Measurements from ENCODE around the gene IL17RE. TPM values are rescaled to one million over a fixed set of nuclear protein-coding genes. Genes with fewer than 3 reads are reported as not detected.
"Not testable (repeated sequence)": the region's sequence is repeated elsewhere in the genome, so short reads cannot be mapped to it uniquely, and the experiment has no call there.

Gene IL17RE
- total RNA-seq, 1 experiment from 2014 or later, result 0.06 TPM

GRCh38 chr3:9933561-9934234 lies 31.1 kb downstream of the IL17RE start, which contains the start of gene CRELD1:
Gene CRELD1 (plus strand): TSS chr3:9933834. CDS start chr3:9934439, 605 bp downstream.
- peak; percentile 94 for DNase-seq (ENCODE audit: low read depth)

- DNase-seq (ENCODE audit: low read depth), result peak; percentile 11
Measured at GRCh38 chr3:9934235-9934621, 31.6 kb downstream of the IL17RE start.

DNA sequence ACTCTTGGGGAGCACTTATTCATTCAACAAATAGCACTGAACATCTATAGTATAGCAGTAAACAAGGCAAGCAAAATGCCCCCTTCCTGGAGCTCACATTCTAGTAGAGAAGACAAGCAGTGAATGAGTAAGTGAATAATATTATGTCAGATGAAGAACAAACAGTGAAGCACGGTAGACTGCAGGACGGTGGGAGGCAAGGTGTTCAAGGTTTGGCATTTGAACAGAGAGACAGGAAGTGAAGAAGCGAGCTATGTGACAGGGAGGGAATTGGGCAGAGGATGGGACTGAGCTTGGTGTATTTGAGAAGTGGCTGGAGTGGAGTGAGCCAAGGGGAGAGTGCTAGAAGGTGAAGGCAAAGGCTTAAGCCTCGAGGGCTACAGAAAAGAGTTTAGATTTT lies 32.3 kb downstream of the IL17RE start:
- no peak for DNase-seq (ENCODE audit: low read depth)

- DNase-seq (ENCODE audit: low read depth), result no peak
Measured at GRCh38 chr3:9935966-9936510, 33.4 kb downstream of the IL17RE start.

GRCh38 chr3:9937486-9938238 lies 35.0 kb downstream of the IL17RE start:
- no peak for DNase-seq (ENCODE audit: low read depth)

GRCh38 chr3:9938966-9939365 lies 36.3 kb downstream of the IL17RE start:
- no peak for DNase-seq (ENCODE audit: low read depth)

GRCh38 chr3:9939906-9940305 lies 37.3 kb downstream of the IL17RE start:
- DNase-seq (ENCODE audit: low read depth), result not testable (repeated sequence)

DNA sequence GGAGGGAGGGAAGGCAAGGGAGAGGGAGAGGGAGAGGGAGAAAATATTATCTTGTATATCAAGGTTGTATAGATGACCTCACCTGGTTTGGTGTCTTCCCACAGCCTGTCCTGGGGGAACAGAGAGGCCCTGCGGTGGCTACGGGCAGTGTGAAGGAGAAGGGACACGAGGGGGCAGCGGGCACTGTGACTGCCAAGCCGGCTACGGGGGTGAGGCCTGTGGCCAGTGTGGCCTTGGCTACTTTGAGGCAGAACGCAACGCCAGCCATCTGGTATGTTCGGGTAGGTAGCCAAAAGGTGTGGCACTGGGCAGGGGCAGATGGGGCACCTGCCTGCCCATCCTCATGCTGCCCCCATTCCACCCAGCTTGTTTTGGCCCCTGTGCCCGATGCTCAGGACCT lies 38.1 kb downstream of the IL17RE start:
- DNase-seq (ENCODE audit: low read depth), result no peak

DNA sequence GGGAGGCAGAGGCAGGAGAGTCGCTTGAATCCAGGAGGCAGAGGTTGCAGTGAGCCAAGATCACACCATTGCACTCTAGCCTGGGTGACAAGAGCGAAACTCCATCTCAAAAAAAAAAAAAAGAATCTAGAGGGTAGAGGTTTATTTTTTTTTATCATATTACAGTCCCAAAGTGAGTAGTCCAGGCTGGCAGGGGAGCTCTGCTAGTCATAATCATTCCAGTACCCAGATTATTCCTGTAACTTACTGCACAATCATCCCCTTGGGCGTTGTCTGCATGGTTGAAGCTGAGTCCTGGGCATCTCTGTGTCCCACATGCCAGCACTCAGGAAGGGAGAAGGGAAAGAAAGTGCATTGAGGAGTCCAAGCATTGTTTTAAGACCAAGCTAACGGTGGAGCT lies 39.5 kb downstream of the IL17RE start:
- no peak for DNase-seq (ENCODE audit: low read depth)

DNA sequence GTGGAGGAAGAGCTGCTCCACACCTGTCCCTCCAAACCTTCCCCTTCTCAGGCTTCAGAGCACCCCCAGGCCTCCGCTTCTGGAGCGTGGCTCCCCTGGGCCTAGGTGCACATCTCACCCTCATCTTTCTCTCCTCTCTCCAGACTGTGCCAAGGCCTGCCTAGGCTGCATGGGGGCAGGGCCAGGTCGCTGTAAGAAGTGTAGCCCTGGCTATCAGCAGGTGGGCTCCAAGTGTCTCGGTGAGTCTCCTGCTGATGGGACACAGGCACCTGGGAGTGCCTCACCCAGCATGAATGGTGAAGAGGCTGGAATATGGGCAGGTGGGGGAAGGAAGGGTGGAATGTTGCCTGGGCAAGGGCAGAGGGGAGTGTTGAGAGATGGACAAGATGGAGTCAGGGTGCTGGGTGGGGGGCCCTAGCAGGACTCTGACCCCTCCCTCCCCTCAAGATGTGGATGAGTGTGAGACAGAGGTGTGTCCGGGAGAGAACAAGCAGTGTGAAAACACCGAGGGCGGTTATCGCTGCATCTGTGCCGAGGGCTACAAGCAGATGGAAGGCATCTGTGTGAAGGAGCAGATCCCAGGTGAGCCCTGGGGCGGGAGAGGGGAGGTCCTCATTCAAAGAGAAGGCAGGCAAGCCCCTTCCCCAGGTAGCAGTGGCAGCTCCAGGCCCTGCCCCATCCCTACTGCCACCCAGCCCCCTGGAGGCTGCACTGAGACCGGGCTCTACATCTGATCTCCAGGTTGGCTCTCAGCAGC lies 40.5 kb downstream of the IL17RE start:
- no peak for DNase-seq (ENCODE audit: low read depth)

DNA sequence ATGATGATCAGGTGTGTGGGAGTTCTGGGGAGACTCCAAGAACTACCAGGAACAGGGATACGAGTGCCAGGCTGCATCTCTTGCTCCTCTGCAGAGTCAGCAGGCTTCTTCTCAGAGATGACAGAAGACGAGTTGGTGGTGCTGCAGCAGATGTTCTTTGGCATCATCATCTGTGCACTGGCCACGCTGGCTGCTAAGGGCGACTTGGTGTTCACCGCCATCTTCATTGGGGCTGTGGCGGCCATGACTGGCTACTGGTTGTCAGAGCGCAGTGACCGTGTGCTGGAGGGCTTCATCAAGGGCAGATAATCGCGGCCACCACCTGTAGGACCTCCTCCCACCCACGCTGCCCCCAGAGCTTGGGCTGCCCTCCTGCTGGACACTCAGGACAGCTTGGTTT lies 41.6 kb downstream of the IL17RE start:
- DNase-seq (ENCODE audit: low read depth), result no peak

GRCh38 chr3:9945358-9945757 lies 42.7 kb downstream of the IL17RE start:
- no peak for DNase-seq (ENCODE audit: low read depth)

DNA sequence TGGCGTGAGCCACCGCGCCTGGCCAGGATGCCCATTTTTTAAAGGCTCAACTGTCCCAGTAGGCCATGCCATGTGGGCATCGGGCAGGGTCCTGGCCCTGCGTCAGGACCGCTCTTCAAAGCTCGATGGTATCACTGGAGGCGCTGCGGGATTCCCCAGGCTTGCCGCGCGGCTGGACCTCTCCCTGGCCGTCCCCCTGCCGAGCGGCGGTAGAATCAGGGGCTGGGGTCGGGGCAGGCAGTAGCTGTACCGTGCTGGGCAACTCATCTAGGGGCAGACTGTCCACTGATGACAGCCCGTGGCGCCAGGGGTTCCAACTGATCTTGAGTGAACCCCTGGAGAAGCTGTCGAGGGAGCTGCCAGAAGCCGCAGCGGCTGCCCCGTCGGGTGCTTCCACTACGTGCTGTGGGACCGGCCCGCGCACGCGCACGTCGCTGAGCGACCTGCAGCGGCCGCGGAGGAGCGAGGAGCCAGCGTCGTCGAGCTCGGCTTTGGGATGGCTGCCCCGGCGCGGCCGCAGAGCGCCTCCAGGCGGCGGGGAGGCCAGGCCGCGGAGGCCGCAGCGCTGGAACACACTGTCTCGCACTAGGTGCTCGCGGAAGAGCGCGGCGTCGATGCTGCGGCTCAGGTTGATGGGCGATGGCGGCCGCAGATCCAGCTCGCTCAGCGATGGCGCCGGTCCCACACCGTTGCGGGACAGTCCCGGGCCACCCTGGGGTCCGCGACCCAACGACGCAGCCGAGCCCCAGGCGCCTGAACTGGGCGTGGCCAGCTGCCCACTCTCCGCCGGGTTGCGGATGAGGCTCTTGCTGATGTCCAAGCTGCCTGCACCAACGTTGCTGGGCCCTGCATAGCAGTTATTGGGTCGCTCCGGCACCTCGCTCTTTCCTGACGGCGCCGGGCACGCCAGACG lies 43.7 kb downstream of the IL17RE start:
- DNase-seq (ENCODE audit: low read depth), result peak; percentile 94

GRCh38 chr3:9947025-9947995 lies 44.7 kb downstream of the IL17RE start:
- peak; percentile 84 for DNase-seq (ENCODE audit: low read depth)

DNA sequence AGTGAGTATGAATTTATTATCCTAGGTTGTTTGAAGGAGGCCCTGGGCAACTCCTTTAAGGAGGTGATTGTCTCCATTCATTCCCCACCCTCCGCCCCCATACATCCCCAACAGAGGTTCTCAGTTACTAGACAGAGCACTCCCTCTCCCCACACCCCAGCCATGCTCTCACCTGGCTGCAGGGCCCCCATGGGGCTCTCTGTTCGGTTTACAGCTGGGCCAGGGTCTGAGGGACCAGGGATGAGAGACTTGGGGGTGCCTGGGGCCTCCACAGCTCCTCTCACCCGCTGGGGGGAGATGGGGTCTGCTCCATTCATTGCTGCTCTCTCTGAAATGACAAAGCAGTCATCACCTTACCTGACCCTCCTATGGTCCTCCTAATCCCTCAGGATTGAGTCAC lies 45.9 kb downstream of the IL17RE start:
- no peak for DNase-seq (ENCODE audit: low read depth)

GRCh38 chr3:9949115-9949514 lies 46.5 kb downstream of the IL17RE start:
- no peak for DNase-seq (ENCODE audit: low read depth)

DNA sequence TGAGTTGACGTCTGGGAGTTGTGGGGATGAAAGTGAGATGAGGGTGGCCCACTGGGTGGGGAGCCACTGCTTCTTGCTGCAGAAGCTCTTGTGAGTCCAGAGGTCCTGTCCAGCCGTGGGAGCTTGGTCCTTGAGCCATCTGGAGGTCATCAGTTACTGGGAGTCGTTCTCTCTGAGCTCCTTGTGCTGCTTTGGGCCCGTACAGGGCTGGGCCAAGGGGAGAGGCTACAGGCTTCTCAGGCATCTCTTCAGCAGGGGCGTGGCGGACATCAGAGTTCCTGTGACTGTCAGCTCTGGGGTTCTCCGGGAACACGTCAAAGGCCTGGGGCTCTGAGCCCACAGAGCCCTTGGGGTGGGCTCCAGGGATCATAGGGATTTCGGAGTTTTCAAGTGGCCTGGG lies 47.0 kb downstream of the IL17RE start:
- no peak for DNase-seq (ENCODE audit: low read depth)

GRCh38 chr3:9951126-9951525 lies 48.5 kb downstream of the IL17RE start:
- DNase-seq (ENCODE audit: low read depth), result no peak

- DNase-seq (ENCODE audit: low read depth), result no peak
Measured at GRCh38 chr3:9951598-9951961, 48.9 kb downstream of the IL17RE start.

All from Daoy (cell line).